ENCODE measurements around the gene MX2.

Gene MX2

GRCh38 chr21:41446586-41446985 lies 84.8 kb downstream of the MX2 start:
- TF ChIP-seq MAX (IDR thresholded peaks at IDR 0.05) (no peak), TEAD4 (IDR thresholded peaks at IDR 0.05) (peak; percentile 38; the same call in 1 of the 2 replicates)

DNA sequence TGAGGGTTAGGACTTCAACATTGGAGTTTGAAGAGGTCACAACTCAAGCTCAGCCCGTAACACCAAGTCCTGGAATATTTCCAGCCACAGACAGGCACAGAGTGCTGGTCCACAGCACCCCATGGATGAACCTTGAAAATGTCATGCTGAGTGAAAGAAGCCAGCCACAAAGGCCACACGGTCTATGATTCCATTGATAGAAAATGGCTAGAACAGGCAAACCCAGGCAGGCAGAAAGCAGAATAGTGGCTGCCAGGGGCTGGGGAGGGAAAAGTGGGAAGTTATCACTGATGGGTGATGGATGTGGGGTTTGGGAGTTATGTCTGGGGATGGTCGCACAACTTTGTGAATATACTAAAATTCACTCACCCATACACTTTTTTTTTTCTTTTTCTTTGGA lies 85.5 kb downstream of the MX2 start:
- TF ChIP-seq CREB1 (IDR thresholded peaks at IDR 0.05; ENCODE audit: low read depth): no peak
- TF ChIP-seq EP300 (IDR thresholded peaks at IDR 0.05; ENCODE audit: borderline replicate concordance): no peak
- TF ChIP-seq RAD21 (IDR thresholded peaks at IDR 0.05; ENCODE audit: low read depth): no peak
- TF ChIP-seq REST (IDR thresholded peaks at IDR 0.05; ENCODE audit: low read depth): no peak
- TF ChIP-seq YY1 (IDR thresholded peaks at IDR 0.05; ENCODE audit: low read depth): no peak
- TF ChIP-seq MAX (IDR thresholded peaks at IDR 0.05): no peak
- no peak for TF ChIP-seq CEBPB (IDR thresholded peaks at IDR 0.05)
- TF ChIP-seq ZBTB7A (IDR thresholded peaks at IDR 0.05; ENCODE audit: low read depth): no peak
- no peak for TF ChIP-seq TEAD4 (IDR thresholded peaks at IDR 0.05)
- no peak for TF ChIP-seq NFIC (IDR thresholded peaks at IDR 0.05)
- no peak for TF ChIP-seq EGR1 (IDR thresholded peaks at IDR 0.05)
- TF ChIP-seq FOXM1 (IDR thresholded peaks at IDR 0.05; ENCODE audit: borderline replicate concordance, low read depth): no peak
- TF ChIP-seq TAF1 (IDR thresholded peaks at IDR 0.05; ENCODE audit: low read depth): no peak
- TF ChIP-seq, protein P1, sequence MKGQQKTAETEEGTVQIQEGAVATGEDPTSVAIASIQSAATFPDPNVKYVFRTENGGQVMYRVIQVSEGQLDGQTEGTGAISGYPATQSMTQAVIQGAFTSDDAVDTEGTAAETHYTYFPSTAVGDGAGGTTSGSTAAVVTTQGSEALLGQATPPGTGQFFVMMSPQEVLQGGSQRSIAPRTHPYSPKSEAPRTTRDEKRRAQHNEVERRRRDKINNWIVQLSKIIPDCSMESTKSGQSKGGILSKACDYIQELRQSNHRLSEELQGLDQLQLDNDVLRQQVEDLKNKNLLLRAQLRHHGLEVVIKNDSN (IDR thresholded peaks at IDR 0.05): no peak
- no peak for TF ChIP-seq TCF12 (IDR thresholded peaks at IDR 0.05; ENCODE audit: low read depth)

- TF ChIP-seq CREB1 (IDR thresholded peaks at IDR 0.05; ENCODE audit: low read depth) (no peak), FOXM1 (IDR thresholded peaks at IDR 0.05; ENCODE audit: borderline replicate concordance, low read depth) (no peak), YY1 (IDR thresholded peaks at IDR 0.05; ENCODE audit: low read depth) (no peak)
Observed at GRCh38 chr21:41449613-41450012, 87.8 kb downstream of the MX2 start.

- TF ChIP-seq TAF1 (IDR thresholded peaks at IDR 0.05; ENCODE audit: low read depth): no peak
Observed at GRCh38 chr21:41451753-41452676, 90.2 kb downstream of the MX2 start.

DNA sequence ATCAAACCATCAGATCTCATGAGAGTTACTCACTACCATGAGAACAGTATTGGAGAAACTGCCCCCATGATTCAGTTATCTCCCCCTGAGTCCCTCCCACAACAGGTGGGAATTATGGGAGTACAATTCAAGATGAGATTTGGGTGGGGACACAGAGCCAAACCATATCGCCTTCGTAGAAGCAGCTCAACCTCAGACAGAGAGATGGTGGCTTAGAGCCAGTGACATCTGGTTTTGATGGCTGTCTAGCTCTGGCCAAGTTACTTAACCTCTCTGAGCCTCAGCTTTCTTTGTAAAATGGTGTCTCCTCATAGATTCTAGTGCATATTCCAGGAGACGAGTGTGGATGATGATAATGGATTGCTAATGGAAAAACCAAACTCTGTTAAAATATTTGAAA lies 91.4 kb downstream of the MX2 start:
- no peak for TF ChIP-seq TCF12 (IDR thresholded peaks at IDR 0.05; ENCODE audit: low read depth)
- TF ChIP-seq MAX (IDR thresholded peaks at IDR 0.05): no peak
- TF ChIP-seq EGR1 (IDR thresholded peaks at IDR 0.05): no peak
- TF ChIP-seq CREB1 (IDR thresholded peaks at IDR 0.05; ENCODE audit: low read depth): no peak
- no peak for TF ChIP-seq REST (IDR thresholded peaks at IDR 0.05; ENCODE audit: low read depth)
- no peak for TF ChIP-seq TAF1 (IDR thresholded peaks at IDR 0.05; ENCODE audit: low read depth)
- no peak for TF ChIP-seq YY1 (IDR thresholded peaks at IDR 0.05; ENCODE audit: low read depth)
- TF ChIP-seq TEAD4 (IDR thresholded peaks at IDR 0.05): no peak
- no peak for TF ChIP-seq RAD21 (IDR thresholded peaks at IDR 0.05; ENCODE audit: low read depth)
- TF ChIP-seq ZBTB7A (IDR thresholded peaks at IDR 0.05; ENCODE audit: low read depth): no peak
- no peak for TF ChIP-seq CEBPB (IDR thresholded peaks at IDR 0.05)
- TF ChIP-seq NFIC (IDR thresholded peaks at IDR 0.05): no peak
- TF ChIP-seq EP300 (IDR thresholded peaks at IDR 0.05; ENCODE audit: borderline replicate concordance): no peak
- TF ChIP-seq, protein P1 (IDR thresholded peaks at IDR 0.05): no peak
- no peak for TF ChIP-seq FOXM1 (IDR thresholded peaks at IDR 0.05; ENCODE audit: borderline replicate concordance, low read depth)

- TF ChIP-seq, protein P1 (IDR thresholded peaks at IDR 0.05): no peak
- no peak for TF ChIP-seq EGR1 (IDR thresholded peaks at IDR 0.05)
- no peak for TF ChIP-seq EP300 (IDR thresholded peaks at IDR 0.05; ENCODE audit: borderline replicate concordance)
- no peak for TF ChIP-seq NFIC (IDR thresholded peaks at IDR 0.05)
- TF ChIP-seq MAX (IDR thresholded peaks at IDR 0.05): no peak
- TF ChIP-seq TAF1 (IDR thresholded peaks at IDR 0.05; ENCODE audit: low read depth): no peak
- TF ChIP-seq REST (IDR thresholded peaks at IDR 0.05; ENCODE audit: low read depth): no peak
Observed at GRCh38 chr21:41453761-41454160, 91.9 kb downstream of the MX2 start.

Measured in Ishikawa (cell line).